Bronchial epithelial cell (primary cell): ENCODE results near the gene NBPF15. TPM values are rescaled to one million over a fixed set of nuclear protein-coding genes. Genes with fewer than 3 reads are reported as not detected.
A peak's percentile ranks its signal among the peaks of the same experiment; 100 is the strongest.
"Not testable (repeated sequence)": the region's sequence is repeated elsewhere in the genome, so short reads cannot be mapped to it uniquely, and the experiment has no call there.

ENCODE experiments used
- DNase-seq: peaks from one replicate; pipeline ENCODE4 v3.0.0-alpha.2; 2010; ENCODE audit warnings: low read depth
- FAIRE-seq: peaks from 2 replicates; lab custom pipeline; 2011; peaks lifted over from hg19 to GRCh38; lab: Jason Lieb, UNC
- H3K27me3 ChIP-seq: 2 replicates; pipeline ENCODE4 v1.5.1; 2011; ENCODE audit warnings: low read length; ENCODE audit not compliant: control insufficient read depth, insufficient read depth
- H3K36me3 ChIP-seq: 2 replicates; pipeline ENCODE4 v1.5.1; 2011; ENCODE audit warnings: low read length; ENCODE audit not compliant: control insufficient read depth, insufficient read depth
- H3K4me3 ChIP-seq: 2 replicates; pipeline ENCODE4 v1.5.1; 2011; ENCODE audit warnings: mild to moderate bottlenecking, low read depth, low read length, control low read depth
- total RNA-seq: library from RNA; depleted of rRNA; stranded (reverse); fragments of >200 nt; gene quantifications from 2 replicates; pipeline ENCODE4 v1.2.1, GENCODE V29; 2014

Gene NBPF15
- total RNA-seq, 1 donor from 2014 or later: 29.0 TPM

GRCh38 chr1:144413404-144414118, 47.9 kb downstream of the NBPF15 start:
- FAIRE-seq: not testable (repeated sequence)

DNA sequence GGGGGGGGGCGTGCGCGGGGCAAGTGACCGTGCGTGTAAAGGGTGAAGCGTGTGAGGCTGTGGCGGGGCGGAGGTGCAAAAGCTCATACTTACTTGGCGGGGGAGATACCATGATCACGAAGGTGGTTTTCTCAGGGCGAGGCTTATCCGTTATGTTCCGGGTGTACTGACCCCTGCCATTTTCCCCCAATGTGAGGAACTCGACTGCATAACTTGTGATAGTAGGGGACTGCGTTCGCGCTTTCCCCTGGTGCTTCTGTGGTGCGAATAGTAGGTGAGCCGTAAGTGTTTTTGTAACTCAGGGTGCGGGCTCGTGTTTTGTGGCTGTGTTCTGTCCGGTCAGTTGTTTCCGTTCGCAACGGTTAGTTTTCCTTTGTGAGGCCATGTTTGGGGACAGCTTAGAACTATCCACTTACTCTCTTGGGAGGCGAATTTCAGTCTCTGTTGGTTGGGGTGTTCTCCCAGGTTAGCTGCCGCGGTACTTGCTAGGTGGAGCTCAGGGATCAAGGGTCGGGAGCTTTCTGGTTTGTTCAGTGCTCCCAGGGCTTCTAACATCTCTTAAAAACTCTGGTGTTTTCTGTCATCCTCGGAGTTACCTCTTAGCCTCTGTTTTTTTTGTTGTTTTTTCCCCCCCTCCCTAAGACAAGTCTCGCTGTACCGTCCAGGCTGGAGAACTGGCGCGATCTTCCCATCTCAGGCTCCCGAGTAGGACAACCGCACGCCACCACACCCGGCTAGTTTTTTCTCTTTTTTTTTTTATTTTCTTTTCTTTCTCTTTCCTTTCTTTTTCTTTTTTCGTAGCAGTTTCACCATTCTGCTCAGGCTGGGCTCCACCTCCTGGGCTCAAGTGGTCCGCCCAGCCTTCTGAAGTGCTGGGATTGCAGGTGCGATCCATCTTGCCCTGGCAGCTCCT, 48.7 kb downstream of the NBPF15 start:
- not testable (repeated sequence) for H3K27me3 ChIP-seq, FAIRE-seq, H3K36me3 ChIP-seq
- H3K4me3 ChIP-seq: peak overlapping the region; percentile 39
- DNase-seq: peak; percentile 96

More at GRCh38 chr1:144413404-144414118, 47.9 kb downstream of the NBPF15 start:
- H3K4me3 ChIP-seq: peak overlapping the region; percentile 39
- not testable (repeated sequence) for H3K36me3 ChIP-seq, DNase-seq, H3K27me3 ChIP-seq

DNA sequence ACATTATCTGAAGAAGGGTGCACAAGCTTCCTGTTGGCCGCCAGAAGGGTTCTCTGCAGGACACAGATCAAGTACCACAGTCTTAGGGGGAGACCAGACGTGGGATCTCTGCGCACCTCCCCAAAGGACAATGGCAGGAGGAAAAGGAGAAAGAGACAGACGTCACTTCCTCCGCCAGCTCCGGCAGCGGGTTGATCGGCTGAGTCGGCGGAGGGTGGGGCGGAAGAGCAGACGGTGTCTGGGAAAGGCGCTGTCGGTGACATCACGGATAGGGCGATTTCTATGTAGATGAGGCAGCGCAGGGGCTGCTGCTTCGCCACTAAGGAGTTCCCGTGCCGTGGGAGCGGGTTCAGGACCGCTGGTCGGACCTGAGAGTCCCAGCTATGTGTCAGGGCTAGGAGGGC, 49.4 kb downstream of the NBPF15 start:
- H3K27me3 ChIP-seq, H3K36me3 ChIP-seq, FAIRE-seq: not testable (repeated sequence)
- peak overlapping the region; percentile 12 for H3K4me3 ChIP-seq
- peak; percentile 68 for DNase-seq

DNA sequence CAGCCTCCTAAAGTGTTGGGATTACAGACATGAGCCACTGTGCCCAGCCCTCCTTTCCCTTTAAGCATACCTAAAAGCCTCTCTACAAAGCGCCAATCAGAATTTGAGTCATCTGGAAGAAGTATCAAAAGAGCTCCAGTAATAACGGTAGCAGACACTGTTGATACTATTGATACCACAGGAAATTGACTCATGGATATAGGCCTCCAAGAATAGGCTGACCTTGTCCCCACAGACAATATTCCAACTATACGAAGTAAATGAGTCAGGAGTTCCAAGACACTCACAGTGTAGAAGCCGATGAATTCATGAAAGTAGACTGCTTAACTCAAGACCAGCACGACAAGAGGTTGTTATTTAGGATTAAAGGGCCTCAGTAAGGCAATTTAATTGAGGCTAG, 58.7 kb downstream of the NBPF15 start:
- DNase-seq, H3K36me3 ChIP-seq, H3K4me3 ChIP-seq, FAIRE-seq, H3K27me3 ChIP-seq: not testable (repeated sequence)

GRCh38 chr1:144371651-144372050, 89.8 kb downstream of the NBPF15 start:
- not testable (repeated sequence) for H3K4me3 ChIP-seq, H3K27me3 ChIP-seq, DNase-seq, FAIRE-seq, H3K36me3 ChIP-seq

Other genes starting within 250 kb of the NBPF15 start
- not detected in 2 replicates for gene PPIAL4E, start 88.0 kb downstream of the NBPF15 start, total RNA-seq
- gene PPIAL4F, start 131.2 kb upstream of the NBPF15 start, total RNA-seq: not detected in 2 replicates